Choroid plexus epithelial cell (primary cell): Measurements from ENCODE around the gene NRXN3.

ENCODE experiments used
- DNase-seq: peaks from one replicate; pipeline ENCODE4 v3.0.0-alpha.2; 2010; ENCODE audit warnings: low read depth
- H3K4me3 ChIP-seq: 2 replicates; pipeline ENCODE4 v1.5.1; 2011; ENCODE audit warnings: low read depth, mild to moderate bottlenecking, control low read depth, low read length, moderate library complexity
- TF ChIP-seq, protein P1 (sequence below): conservative IDR thresholded peaks from 2 replicates; pipeline ENCODE4 v1.5.1; 2011; ENCODE audit warnings: low read depth, mild to moderate bottlenecking, control low read depth, inconsistent platforms, low read length, moderate library complexity

The NRXN3 gene

DNA sequence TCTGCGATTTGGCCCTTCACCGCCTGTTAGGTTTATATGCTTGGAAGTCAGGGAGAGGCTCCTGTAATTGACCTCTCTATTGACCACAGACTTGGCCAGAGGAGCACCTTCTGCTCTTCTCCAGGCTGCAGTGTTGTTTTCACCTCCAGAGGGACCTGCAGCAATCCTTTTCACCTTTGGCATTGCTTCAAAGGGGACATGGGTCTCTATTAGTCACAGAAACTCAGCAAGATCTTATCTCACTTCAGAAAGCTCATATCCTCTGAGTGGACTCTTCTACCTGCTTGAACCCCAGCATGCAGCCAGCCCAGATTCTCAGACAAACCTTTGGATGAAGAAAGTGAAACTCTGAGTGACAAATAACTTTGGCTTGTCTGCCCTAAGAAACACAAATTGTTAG, 339.3 kb downstream of the NRXN3 start:
- TF ChIP-seq, protein P1, sequence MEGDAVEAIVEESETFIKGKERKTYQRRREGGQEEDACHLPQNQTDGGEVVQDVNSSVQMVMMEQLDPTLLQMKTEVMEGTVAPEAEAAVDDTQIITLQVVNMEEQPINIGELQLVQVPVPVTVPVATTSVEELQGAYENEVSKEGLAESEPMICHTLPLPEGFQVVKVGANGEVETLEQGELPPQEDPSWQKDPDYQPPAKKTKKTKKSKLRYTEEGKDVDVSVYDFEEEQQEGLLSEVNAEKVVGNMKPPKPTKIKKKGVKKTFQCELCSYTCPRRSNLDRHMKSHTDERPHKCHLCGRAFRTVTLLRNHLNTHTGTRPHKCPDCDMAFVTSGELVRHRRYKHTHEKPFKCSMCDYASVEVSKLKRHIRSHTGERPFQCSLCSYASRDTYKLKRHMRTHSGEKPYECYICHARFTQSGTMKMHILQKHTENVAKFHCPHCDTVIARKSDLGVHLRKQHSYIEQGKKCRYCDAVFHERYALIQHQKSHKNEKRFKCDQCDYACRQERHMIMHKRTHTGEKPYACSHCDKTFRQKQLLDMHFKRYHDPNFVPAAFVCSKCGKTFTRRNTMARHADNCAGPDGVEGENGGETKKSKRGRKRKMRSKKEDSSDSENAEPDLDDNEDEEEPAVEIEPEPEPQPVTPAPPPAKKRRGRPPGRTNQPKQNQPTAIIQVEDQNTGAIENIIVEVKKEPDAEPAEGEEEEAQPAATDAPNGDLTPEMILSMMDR: no peak
- no peak overlapping the region for H3K4me3 ChIP-seq
- DNase-seq: no peak

DNA sequence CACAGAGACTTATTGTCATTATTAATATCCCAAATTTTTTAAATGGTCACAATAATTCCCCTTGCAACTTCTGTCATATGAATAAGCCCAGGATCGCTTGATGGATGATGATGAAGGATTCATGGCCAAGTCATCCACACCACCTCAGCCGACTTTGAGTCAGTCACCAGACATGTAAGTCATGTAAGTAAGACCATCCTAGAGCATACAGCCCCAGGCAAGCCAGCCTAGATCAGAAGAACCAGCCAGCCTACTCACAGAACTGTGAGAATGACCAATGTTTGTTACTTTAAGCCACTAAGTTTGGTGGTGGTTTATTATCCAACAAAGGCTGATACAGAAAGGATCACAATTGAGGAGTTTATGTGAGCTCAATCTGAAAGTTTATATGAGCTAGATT, 341.8 kb downstream of the NRXN3 start:
- TF ChIP-seq, protein P1: no peak

DNA sequence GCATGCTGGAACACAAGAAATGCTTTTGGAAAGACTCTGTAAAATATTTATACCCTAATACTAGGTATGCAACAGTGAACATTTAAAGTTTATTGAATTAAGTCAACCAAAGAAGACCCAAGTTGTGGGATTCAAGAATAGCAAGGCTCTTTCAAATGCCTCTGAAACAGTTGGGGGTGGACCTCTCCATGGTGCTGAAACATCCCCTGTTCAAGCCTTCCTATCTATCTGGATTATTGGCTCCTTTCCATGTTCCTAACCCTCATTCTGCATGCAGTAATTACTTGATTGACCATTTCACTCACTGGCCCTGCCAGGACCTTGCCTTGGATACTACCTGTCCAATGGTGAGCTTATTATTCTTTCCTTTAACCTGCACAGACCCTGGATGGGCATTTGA, 349.7 kb downstream of the NRXN3 start:
- peak; percentile 14 for DNase-seq
- no peak overlapping the region for H3K4me3 ChIP-seq
- TF ChIP-seq, protein P1: no peak

More for the DNA sequence above, 341.8 kb downstream of the NRXN3 start:
- DNase-seq: no peak
- H3K4me3 ChIP-seq: no peak overlapping the region

DNA sequence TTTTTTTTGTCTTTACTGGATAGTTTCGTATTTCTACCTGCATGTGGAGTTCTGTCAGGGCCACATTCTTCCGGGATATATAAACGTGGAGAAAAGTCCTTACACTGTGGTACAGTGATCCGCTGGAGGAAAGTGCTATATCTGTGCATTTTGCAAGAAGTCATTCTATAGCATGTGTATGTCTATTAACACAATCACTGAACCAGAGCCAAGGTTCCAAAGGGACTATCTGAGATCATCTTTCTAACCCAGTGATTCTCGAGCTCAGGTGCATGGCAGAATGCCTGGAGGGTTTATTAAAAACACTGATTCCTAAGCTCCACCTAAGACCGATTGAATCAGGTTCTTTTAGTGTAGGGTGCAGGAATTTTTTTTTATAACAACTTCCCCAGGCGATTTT, 354.0 kb downstream of the NRXN3 start:
- H3K4me3 ChIP-seq: no peak overlapping the region
- DNase-seq: no peak
- TF ChIP-seq, protein P1: no peak

DNA sequence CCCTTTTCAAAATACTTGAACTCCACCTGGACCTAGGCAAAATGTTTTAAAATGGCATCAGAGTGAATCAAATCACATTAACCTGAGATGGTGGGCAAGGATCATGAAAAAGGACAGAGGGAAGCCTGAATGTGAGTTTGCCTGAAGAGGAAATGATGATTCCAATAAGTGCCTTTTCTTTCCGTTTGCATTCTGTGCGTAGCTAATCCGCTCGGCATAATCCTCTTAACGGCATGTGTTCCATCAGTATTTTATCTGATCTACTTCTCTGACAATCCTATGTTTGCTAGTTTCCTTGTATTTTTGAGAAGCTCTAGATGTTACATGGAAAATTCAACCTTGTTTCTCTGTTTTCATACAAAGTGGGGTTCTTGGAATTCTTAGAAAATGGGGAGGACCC, 354.6 kb downstream of the NRXN3 start:
- no peak for DNase-seq
- TF ChIP-seq, protein P1: no peak
- H3K4me3 ChIP-seq: no peak overlapping the region

DNA sequence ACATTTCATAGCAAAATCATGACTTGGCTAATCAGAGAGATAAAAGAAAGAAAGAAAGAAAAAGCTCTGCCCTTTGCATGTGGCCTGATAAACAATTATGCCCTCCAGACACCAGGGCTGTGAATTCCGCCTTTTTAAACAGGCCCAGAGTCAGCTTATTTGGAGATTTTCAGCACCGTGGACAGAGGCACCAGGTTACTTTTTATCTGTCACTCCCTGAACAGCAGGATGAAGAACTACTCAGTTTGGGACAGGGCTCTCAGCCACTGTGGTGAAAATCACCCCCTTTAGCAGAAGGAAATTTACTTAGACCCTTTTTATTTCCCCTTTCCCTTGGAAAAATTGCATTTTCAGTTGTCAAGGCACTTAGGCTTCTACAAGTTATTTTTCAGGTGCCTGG, 359.9 kb downstream of the NRXN3 start:
- DNase-seq: peak; percentile 13
- H3K4me3 ChIP-seq: no peak overlapping the region
- TF ChIP-seq, protein P1: no peak

DNA sequence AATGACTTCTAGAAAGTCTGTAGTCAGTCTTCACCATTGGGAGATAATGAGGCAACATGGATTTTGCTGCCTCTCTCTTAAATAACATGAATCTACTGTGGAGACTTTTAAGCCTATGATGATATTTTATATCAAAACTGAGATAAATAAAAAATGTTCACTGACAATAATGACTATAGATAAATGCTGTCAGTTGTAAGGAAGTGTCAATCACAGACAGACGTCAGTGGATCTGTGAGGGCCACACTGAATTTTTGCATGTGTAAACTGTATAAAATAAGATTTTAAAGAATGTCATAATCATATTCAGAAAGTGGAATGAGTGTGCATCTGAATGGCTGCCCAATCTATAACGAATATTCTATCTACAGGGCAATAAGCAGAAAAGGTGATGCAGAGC, 364.0 kb downstream of the NRXN3 start:
- H3K4me3 ChIP-seq: no peak overlapping the region
- TF ChIP-seq, protein P1: no peak
- DNase-seq: no peak
